ENCODE measurements around the gene ARMC5.

DNA sequence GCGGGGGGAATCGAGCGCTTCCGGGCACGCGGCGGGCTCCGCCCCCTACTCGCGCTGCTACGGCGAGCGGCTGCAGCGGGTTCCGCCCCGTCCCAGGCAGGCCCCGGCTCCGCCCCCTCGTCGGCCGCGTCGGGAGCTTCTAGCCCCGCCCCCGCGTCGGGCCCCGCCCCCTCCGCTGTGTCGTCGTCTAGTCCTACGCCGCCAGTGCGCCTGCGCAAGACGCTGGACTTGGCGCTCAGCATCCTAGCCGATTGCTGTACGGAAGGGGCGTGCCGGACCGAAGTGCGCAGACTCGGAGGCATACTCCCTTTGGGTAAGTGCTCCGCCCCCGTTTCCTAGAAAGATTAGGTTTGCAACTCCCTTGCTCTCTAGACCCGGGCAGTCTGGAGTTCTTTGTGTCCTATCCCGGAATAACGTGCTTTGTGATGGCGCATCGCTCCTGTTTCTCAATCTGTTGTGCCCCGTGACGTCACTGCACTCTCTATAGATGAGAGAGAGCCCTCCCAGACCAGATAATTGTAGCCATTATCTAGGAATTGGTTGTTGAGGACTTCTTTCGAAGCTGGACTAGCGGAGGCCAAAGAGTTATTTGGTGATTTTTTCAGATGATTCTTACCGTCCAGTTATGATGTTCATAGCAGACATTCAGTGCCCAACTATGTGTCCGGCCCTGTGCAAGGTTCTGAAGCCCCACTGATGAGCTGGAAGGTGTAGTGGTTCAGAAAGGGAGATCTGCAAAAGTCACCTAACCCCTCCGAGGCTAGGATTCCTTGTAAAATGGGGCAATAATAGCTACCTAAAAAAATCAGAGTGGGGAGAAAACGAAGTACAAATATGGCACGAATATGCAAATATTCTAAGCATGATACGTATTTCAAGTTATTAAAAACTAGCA, 633 bp downstream of the ARMC5 start:
- TF ChIP-seq CHD2 (IDR thresholded peaks at IDR 0.05; ENCODE audit: low read length, partially characterized antibody): peak; percentile 36
- TF ChIP-seq, protein P1, sequence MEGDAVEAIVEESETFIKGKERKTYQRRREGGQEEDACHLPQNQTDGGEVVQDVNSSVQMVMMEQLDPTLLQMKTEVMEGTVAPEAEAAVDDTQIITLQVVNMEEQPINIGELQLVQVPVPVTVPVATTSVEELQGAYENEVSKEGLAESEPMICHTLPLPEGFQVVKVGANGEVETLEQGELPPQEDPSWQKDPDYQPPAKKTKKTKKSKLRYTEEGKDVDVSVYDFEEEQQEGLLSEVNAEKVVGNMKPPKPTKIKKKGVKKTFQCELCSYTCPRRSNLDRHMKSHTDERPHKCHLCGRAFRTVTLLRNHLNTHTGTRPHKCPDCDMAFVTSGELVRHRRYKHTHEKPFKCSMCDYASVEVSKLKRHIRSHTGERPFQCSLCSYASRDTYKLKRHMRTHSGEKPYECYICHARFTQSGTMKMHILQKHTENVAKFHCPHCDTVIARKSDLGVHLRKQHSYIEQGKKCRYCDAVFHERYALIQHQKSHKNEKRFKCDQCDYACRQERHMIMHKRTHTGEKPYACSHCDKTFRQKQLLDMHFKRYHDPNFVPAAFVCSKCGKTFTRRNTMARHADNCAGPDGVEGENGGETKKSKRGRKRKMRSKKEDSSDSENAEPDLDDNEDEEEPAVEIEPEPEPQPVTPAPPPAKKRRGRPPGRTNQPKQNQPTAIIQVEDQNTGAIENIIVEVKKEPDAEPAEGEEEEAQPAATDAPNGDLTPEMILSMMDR (IDR thresholded peaks at IDR 0.05): no peak
- TF ChIP-seq TEAD4 (IDR thresholded peaks at IDR 0.05; ENCODE audit: borderline replicate concordance, insufficient read depth): no peak
- TF ChIP-seq, protein P2, sequence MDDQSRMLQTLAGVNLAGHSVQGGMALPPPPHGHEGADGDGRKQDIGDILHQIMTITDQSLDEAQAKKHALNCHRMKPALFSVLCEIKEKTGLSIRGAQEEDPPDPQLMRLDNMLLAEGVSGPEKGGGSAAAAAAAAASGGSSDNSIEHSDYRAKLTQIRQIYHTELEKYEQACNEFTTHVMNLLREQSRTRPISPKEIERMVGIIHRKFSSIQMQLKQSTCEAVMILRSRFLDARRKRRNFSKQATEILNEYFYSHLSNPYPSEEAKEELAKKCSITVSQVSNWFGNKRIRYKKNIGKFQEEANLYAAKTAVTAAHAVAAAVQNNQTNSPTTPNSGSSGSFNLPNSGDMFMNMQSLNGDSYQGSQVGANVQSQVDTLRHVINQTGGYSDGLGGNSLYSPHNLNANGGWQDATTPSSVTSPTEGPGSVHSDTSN (IDR thresholded peaks at IDR 0.05): no peak
- 0 out of 2 replicates have a peak, but pooled peaks have one; percentile 24 for TF ChIP-seq TAF1 (IDR thresholded peaks at IDR 0.05; ENCODE audit: borderline replicate concordance, low read depth, low read length)
- TF ChIP-seq ELF1 (IDR thresholded peaks at IDR 0.05): no peak
- TF ChIP-seq, protein P3, sequence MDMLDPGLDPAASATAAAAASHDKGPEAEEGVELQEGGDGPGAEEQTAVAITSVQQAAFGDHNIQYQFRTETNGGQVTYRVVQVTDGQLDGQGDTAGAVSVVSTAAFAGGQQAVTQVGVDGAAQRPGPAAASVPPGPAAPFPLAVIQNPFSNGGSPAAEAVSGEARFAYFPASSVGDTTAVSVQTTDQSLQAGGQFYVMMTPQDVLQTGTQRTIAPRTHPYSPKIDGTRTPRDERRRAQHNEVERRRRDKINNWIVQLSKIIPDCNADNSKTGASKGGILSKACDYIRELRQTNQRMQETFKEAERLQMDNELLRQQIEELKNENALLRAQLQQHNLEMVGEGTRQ (IDR thresholded peaks at IDR 0.05; ENCODE audit: borderline replicate concordance, low read depth, low read length): no peak
- TF ChIP-seq NFIC (IDR thresholded peaks at IDR 0.05; ENCODE audit: borderline replicate concordance): no peak
- TF ChIP-seq JUND (IDR thresholded peaks at IDR 0.05): no peak
- no peak for TF ChIP-seq SMC3 (IDR thresholded peaks at IDR 0.05; ENCODE audit: low read depth, low read length)
